GM13976 (cell line): ENCODE results near the gene LRRC74A.

ENCODE experiments used
- DNase-seq: peaks from one replicate; pipeline ENCODE4 v3.0.0; 2012; ENCODE audit warnings: low spot score
- CTCF ChIP-seq: IDR thresholded peaks from 2 replicates; pipeline ENCODE4 v1.5.1; 2012; ENCODE audit warnings: borderline replicate concordance, mild to moderate bottlenecking; ENCODE audit not compliant: insufficient read depth; ENCODE audit errors: extremely low read depth, missing control alignments, control extremely low read depth
- in situ Hi-C: fragments of 300-500 bp; cut with MboI; formaldehyde crosslinking; loops from one replicate; pipeline ENCODE4 v1.12.0; 2022; ENCODE audit warnings: low sequenced_read_pairs, mixed read lengths, inconsistent platforms; ENCODE audit not compliant: unreplicated experiment

LRRC74A gene

DNA sequence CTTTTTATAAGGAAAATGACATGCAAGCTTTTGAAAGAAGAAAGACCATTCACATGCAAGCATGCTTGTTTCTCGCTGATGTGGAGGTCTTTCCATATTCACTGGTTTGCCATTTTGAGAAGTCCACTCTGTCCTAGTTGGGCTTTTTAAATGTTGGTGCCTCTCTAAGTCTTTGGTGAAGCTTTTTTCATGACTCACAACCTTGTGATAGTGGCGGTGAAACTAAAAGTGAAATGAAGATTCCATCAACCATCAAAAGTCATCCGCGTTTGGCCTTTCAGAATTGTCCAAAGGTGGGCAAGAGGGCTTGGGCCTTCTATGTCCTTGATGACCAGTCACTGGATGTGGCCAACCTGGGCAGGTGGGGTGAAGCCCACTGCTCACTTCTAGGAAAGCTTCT, 4.3 kb downstream of the LRRC74A start:
- in situ Hi-C loops: no loop called here
- TF ChIP-seq CTCF: no peak

GRCh38 chr14:76832503-76832988, 6.3 kb downstream of the LRRC74A start:
- TF ChIP-seq CTCF: no peak
- no peak for DNase-seq
- in situ Hi-C loops: no loop called here

More for the DNA sequence above, 4.3 kb downstream of the LRRC74A start:
- no peak for DNase-seq

GRCh38 chr14:76833011-76833410, 6.8 kb downstream of the LRRC74A start:
- no peak for DNase-seq
- TF ChIP-seq CTCF: no peak
- in situ Hi-C loops: no loop called here

DNA sequence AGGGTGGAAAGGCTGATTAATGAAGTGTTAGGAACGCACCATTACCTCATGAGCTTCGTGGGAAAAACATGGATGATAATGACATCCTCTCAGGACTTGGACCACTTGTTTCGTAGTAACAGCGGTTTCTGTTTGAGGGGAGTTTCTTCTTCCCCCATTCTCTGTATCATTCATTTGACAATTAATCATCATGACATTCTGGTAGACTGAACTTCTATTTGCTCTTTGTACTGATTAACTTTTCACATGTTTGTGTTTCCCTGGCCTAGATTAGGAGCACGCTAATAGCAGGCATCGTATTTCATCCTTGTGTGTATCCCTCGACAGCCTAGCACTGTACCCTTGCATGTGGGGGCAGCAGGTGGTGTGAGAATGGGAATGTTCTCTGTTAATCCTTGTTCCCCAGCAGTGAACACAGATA, 8.0 kb downstream of the LRRC74A start:
- in situ Hi-C loops: no loop called here
- no peak for DNase-seq

GRCh38 chr14:76836029-76836630, 9.9 kb downstream of the LRRC74A start:
- TF ChIP-seq CTCF: no peak
- in situ Hi-C loops: no loop called here
- no peak for DNase-seq

More for the DNA sequence above, 8.0 kb downstream of the LRRC74A start:
- TF ChIP-seq CTCF: no peak

DNA sequence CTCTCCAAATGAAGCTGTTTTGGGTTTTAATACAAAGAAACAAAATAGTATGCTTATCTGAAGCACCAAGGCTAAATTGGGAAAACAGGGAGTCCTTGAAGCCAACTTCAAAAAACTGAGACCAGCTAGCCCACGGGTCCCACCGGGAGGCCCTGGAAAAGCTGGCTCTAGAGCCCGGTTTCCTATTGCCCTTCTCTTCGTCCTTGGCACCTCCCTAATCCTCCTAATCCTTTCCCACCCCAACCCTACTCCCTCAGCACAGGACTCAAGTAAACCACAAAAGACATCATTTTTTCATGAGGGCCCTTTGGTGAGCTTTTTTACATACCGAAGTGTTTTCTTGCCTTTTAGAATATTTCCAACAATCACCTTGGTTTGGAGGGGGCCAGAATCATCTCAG, 11.3 kb downstream of the LRRC74A start:
- in situ Hi-C loops: no loop called here
- DNase-seq: no peak
- no peak for TF ChIP-seq CTCF
